HG02763 (cell line): ENCODE results near the gene KDM4B.

Experiments
- ATAC-seq: cut with Tn5 transposase; IDR thresholded peaks from one replicate; pipeline ENCODE4 v1.9.1; 2021; ENCODE audit warnings: mild to moderate bottlenecking, moderate library complexity; ENCODE audit not compliant: unreplicated experiment

KDM4B gene

GRCh38 chr19:5132206-5132560, 163.3 kb downstream of the KDM4B start:
- no peak for ATAC-seq

- ATAC-seq = no peak
Observed at GRCh38 chr19:5132698-5133651, 164.1 kb downstream of the KDM4B start.

GRCh38 chr19:5133986-5134595, 165.2 kb downstream of the KDM4B start:
- no peak for ATAC-seq

- no peak for ATAC-seq
Observed at GRCh38 chr19:5134691-5135090, 165.8 kb downstream of the KDM4B start.

GRCh38 chr19:5136073-5136855, 167.4 kb downstream of the KDM4B start:
- no peak for ATAC-seq

GRCh38 chr19:5137114-5137513, 168.2 kb downstream of the KDM4B start:
- no peak for ATAC-seq

- ATAC-seq = no peak
Observed at GRCh38 chr19:5137571-5138124, 168.7 kb downstream of the KDM4B start.

- ATAC-seq = peak; percentile 66
Observed at GRCh38 chr19:5138606-5139582, 170.0 kb downstream of the KDM4B start.

- no peak for ATAC-seq
Observed at GRCh38 chr19:5139583-5140325, 170.8 kb downstream of the KDM4B start.

GRCh38 chr19:5141129-5141849, 172.4 kb downstream of the KDM4B start:
- ATAC-seq = no peak

- ATAC-seq = no peak
Observed at GRCh38 chr19:5141850-5142724, 173.2 kb downstream of the KDM4B start.

GRCh38 chr19:5142725-5143097, 173.8 kb downstream of the KDM4B start:
- ATAC-seq = no peak

- ATAC-seq = no peak
Observed at GRCh38 chr19:5143471-5144411, 174.8 kb downstream of the KDM4B start.

- ATAC-seq = no peak
Observed at GRCh38 chr19:5144545-5145179, 175.7 kb downstream of the KDM4B start.

GRCh38 chr19:5145521-5146511, 176.9 kb downstream of the KDM4B start:
- no peak for ATAC-seq
